D721Med (cell line): ENCODE data around the gene SCD5.

Experiments
- DNase-seq: peaks from one replicate; pipeline ENCODE4 v3.0.0; 2011; ENCODE audit warnings: low spot score; ENCODE audit not compliant: insufficient read length
- FAIRE-seq: peaks from 2 replicates; lab custom pipeline; 2011; peaks lifted over from hg19 to GRCh38; lab: Jason Lieb, UNC
- CTCF ChIP-seq: IDR thresholded peaks from 2 replicates; pipeline ENCODE4 v1.5.1; 2012; ENCODE audit warnings: mild to moderate bottlenecking, control low read depth; ENCODE audit not compliant: insufficient read depth; ENCODE audit errors: missing control alignments

The SCD5 gene

GRCh38 chr4:82779032-82779431, 19.6 kb downstream of the SCD5 start:
- DNase-seq (no peak), FAIRE-seq (no peak)
- TF ChIP-seq CTCF = no peak

GRCh38 chr4:82777857-82778525, 20.6 kb downstream of the SCD5 start:
- DNase-seq = no peak
- no peak for TF ChIP-seq CTCF
- no peak for FAIRE-seq

- FAIRE-seq (no peak), DNase-seq (no peak)
- no peak for TF ChIP-seq CTCF
Measured at GRCh38 chr4:82776925-82777542, 21.6 kb downstream of the SCD5 start.

- no peak for DNase-seq
- TF ChIP-seq CTCF = no peak
- FAIRE-seq = no peak
Measured at GRCh38 chr4:82775243-82775642, 23.4 kb downstream of the SCD5 start.

GRCh38 chr4:82774711-82775171, 23.9 kb downstream of the SCD5 start:
- FAIRE-seq = no peak
- no peak for TF ChIP-seq CTCF

GRCh38 chr4:82773057-82773456, 25.5 kb downstream of the SCD5 start:
- no peak for FAIRE-seq
- TF ChIP-seq CTCF = no peak
- DNase-seq = no peak

More at GRCh38 chr4:82774711-82775171, 23.9 kb downstream of the SCD5 start:
- DNase-seq = no peak

GRCh38 chr4:82770607-82771006, 28.0 kb downstream of the SCD5 start:
- no peak for FAIRE-seq
- no peak for TF ChIP-seq CTCF
- DNase-seq = no peak
